Suprapubic skin (tissue), 4 donors: ENCODE data around the gene BMPER. TPM values are rescaled to one million over a fixed set of nuclear protein-coding genes. Genes with fewer than 3 reads are reported as not detected.

ENCODE experiments used
- DNase-seq, 2 donors: peaks; one replicate each; pipeline ENCODE4 v3.0.0-alpha.2; 2019; ENCODE audit warnings: low spot score in 2 of 2
- H3K27ac ChIP-seq: fragments of 200-600 bp; sonication (generic); one replicate; pipeline ENCODE4 v1.5.1; 2019
- H3K27me3 ChIP-seq: fragments of 200-600 bp; sonication (generic); one replicate; pipeline ENCODE4 v1.5.1; 2019
- H3K36me3 ChIP-seq: fragments of 200-600 bp; sonication (generic); one replicate; pipeline ENCODE4 v1.5.1; 2019
- H3K4me1 ChIP-seq: fragments of 200-600 bp; sonication (generic); one replicate; pipeline ENCODE4 v1.5.1; 2019
- H3K4me3 ChIP-seq: fragments of 200-600 bp; sonication (generic); one replicate; pipeline ENCODE4 v1.5.1; 2019; ENCODE audit warnings: mild to moderate bottlenecking
- H3K9me3 ChIP-seq: fragments of 200-600 bp; sonication (generic); one replicate; pipeline ENCODE4 v1.5.1; 2019
- CTCF ChIP-seq, 2 donors: fragments of 200-600 bp in 1 of 2; fragments of 450-650 bp in 1 of 2; sonication (generic) in 1 of 2; IDR thresholded peaks; one replicate each; pipeline ENCODE4 v1.5.1; 2016 to 2019; ENCODE audit warnings: antibody characterized with exemption in 2 of 2, mild to moderate bottlenecking in 1 of 2, moderate library complexity in 1 of 2
- EP300 ChIP-seq: sonication (generic); formaldehyde crosslinking; IDR thresholded peaks from one replicate; pipeline ENCODE4 v1.6.1; 2017; ENCODE audit warnings: antibody characterized with exemption
- POLR2A ChIP-seq, 2 donors: fragments of 450-650 bp; IDR thresholded peaks; one replicate each; pipeline ENCODE4 v1.6.1; 2017; ENCODE audit warnings: antibody characterized with exemption in 2 of 2, mild to moderate bottlenecking in 2 of 2, moderate library complexity in 2 of 2
- POLR2AphosphoS5 ChIP-seq, 3 donors: sonication (generic); formaldehyde crosslinking; IDR thresholded peaks; one replicate each; pipeline ENCODE4 v1.6.1; 2017; ENCODE audit warnings: antibody characterized with exemption in 3 of 3
- WGBS: methylation state at CpG from one replicate; pipeline ENCODE4 v1.1.5; 2018; 5-methylcytosine and 5-hydroxymethylcytosine counted together
- total RNA-seq, 4 donors: library from RNA; depleted of rRNA; stranded (reverse); fragments of >200 nt; gene quantifications; one replicate each; pipeline ENCODE4 v1.1.0, GENCODE V29; 2016

BMPER gene
- total RNA-seq, 4 donors from 2014 or later = 0.52 to 7.2 (median 1.2) TPM

GRCh38 chr7:34192906-34193305 lies 287.6 kb downstream of the BMPER start:
- H3K27me3 ChIP-seq = no peaks in the 10 kb centered on the region
- no peaks in the 10 kb centered on the region for H3K36me3 ChIP-seq
- 100% methylated on average over 1 of the region's 1 CpG for WGBS
- no peak overlapping the region for H3K4me3 ChIP-seq
- no peak overlapping the region for H3K27ac ChIP-seq
- no peak for DNase-seq
- TF ChIP-seq POLR2A (IDR thresholded peaks at IDR 0.05) = no peak
- no peak for TF ChIP-seq EP300
- TF ChIP-seq POLR2AphosphoS5 (IDR thresholded peaks at IDR 0.05) = no peak
- no peak for TF ChIP-seq CTCF (IDR thresholded peaks at IDR 0.05)
- no peaks in the 10 kb centered on the region for H3K4me1 ChIP-seq
- no peaks in the 10 kb centered on the region for H3K9me3 ChIP-seq

- WGBS = 100% methylated on average over 1 of the region's 1 CpG
- no peaks in the 10 kb centered on the region for H3K36me3 ChIP-seq
- no peak for TF ChIP-seq POLR2AphosphoS5 (IDR thresholded peaks at IDR 0.05)
- no peak for TF ChIP-seq CTCF (IDR thresholded peaks at IDR 0.05)
- no peak for TF ChIP-seq POLR2A (IDR thresholded peaks at IDR 0.05)
- TF ChIP-seq EP300 = no peak
- no peaks in the 10 kb centered on the region for H3K4me1 ChIP-seq
- no peak for DNase-seq
- no peaks in the 10 kb centered on the region for H3K27me3 ChIP-seq
- H3K27ac ChIP-seq = no peak overlapping the region
- H3K4me3 ChIP-seq = no peak overlapping the region
- H3K9me3 ChIP-seq = no peaks in the 10 kb centered on the region
Observed at GRCh38 chr7:34198231-34198641, 292.9 kb downstream of the BMPER start.
